ENCODE results near the gene PACS2.

Gene PACS2

GRCh38 chr14:105346200-105346533 lies 31.6 kb downstream of the PACS2 start:
- TF ChIP-seq CTCF (IDR thresholded peaks at IDR 0.05; ENCODE audit: insufficient read depth, missing control alignments), result no peak
- DNase-seq (ENCODE audit: insufficient read length, low spot score) (no peak), FAIRE-seq (no peak)

GRCh38 chr14:105346876-105347586 lies 32.5 kb downstream of the PACS2 start:
- no peak for TF ChIP-seq CTCF (IDR thresholded peaks at IDR 0.05; ENCODE audit: insufficient read depth, missing control alignments)
- FAIRE-seq (no peak), DNase-seq (ENCODE audit: insufficient read length, low spot score) (no peak)

- no peak for DNase-seq (ENCODE audit: insufficient read length, low spot score)
- TF ChIP-seq CTCF (IDR thresholded peaks at IDR 0.05; ENCODE audit: insufficient read depth, missing control alignments), result no peak
- no peak for FAIRE-seq
Observed at GRCh38 chr14:105347587-105347968, 33.0 kb downstream of the PACS2 start.

- TF ChIP-seq CTCF (IDR thresholded peaks at IDR 0.05; ENCODE audit: insufficient read depth, missing control alignments), result no peak
- FAIRE-seq, result no peak
Observed at GRCh38 chr14:105348169-105348944, 33.8 kb downstream of the PACS2 start.

GRCh38 chr14:105348945-105349699 lies 34.6 kb downstream of the PACS2 start:
- DNase-seq (ENCODE audit: insufficient read length, low spot score) (no peak), FAIRE-seq (no peak)
- no peak for TF ChIP-seq CTCF (IDR thresholded peaks at IDR 0.05; ENCODE audit: insufficient read depth, missing control alignments)

More at GRCh38 chr14:105348169-105348944, 33.8 kb downstream of the PACS2 start:
- DNase-seq (ENCODE audit: insufficient read length, low spot score), result no peak

- FAIRE-seq (no peak), DNase-seq (ENCODE audit: insufficient read length, low spot score) (no peak)
- TF ChIP-seq CTCF (IDR thresholded peaks at IDR 0.05; ENCODE audit: insufficient read depth, missing control alignments), result no peak
Observed at GRCh38 chr14:105349992-105350391, 35.4 kb downstream of the PACS2 start.

Data from D721Med (cell line).